ENCODE data around the gene MEGF11.
"Not testable (repeated sequence)": the region's sequence is repeated elsewhere in the genome, so short reads cannot be mapped to it uniquely, and the experiment has no call there.

MEGF11 gene

DNA sequence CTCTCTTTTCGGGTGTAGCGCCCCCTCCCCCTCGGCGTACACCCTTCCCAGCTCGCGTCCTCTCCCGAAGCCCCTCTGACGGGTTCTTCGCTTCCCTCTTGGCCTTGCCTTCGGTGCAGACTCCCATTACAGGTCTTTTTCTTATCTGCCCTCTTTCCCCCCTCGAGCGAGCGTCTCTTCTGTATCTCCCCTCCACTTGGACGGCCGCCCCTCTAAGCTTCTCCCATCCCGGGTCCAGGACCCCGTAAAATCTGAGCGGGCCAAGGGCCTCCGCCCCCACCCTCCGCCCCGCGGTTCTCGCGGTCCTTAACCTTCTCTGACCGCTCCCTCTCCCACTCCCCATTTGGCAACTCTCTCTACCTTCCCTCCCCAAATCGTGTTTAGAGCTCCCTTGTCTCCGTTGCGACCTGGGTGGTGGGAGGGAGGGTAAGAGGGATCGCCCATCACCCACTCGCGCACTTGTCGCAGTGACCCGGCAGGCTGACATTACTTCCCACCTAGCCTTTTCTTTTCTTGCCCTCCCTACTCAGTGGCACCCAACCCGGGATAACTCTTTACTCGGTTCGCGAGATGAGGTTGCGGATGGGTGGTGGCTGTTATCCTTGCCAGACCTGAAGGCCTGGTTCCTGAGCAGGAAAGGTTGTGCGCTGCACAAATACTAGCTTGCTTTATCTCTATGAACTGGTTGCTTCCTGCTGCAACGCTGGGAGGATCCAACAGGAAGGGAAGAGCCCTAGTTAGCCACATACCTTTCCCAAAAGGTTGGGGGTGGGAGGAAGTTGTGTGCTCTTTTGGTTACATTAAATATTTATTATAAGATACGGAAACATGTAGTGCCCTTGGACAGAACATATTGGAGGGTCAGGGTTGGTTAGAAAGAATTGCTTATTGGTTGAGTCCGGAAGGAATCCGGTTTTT is 383.3 kb downstream of the MEGF11 start:
- peak; percentile 66 for DNase-seq

DNA sequence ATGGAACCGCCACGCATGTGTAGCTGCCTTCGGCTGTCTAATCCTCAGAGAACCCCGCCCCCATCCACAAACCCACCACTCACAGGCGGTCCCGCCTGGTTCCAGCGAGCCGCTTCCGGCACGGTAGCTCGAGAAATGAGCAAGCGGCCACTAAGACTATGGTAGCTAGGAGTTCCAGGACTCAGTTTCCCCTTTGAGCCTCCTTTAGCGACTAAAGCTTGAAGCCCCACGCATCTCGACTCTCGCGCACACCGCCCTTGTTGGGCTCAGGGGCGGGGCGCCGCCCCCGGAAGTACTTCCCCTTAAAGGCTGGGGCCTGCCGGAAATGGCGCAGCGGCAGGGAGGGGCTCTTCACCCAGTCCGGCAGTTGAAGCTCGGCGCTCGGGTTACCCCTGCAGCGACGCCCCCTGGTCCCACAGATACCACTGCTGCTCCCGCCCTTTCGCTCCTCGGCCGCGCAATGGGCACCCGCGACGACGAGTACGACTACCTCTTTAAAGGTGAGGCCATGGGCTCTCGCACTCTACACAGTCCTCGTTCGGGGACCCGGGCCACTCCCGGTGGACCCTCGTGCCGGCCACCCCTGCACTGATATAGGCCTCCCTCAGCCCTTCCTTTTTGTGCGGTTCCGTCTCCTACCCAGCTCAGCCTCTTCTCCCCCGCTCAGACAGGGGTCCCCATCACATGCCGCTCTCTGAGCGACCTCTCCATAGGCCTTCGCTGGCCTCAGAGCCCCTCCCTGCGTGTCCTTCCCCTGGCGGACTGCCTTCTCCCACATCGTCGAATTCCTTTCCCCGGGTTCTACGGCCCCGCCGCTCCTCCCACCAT is 384.2 kb downstream of the MEGF11 start, which contains the start of gene RAB11A:
RAB11A (plus strand) TSS at position 366 of the 828 bp plus-strand sequence; CDS start at position 461, 95 bp downstream.
- peak; percentile 98 for DNase-seq

DNA sequence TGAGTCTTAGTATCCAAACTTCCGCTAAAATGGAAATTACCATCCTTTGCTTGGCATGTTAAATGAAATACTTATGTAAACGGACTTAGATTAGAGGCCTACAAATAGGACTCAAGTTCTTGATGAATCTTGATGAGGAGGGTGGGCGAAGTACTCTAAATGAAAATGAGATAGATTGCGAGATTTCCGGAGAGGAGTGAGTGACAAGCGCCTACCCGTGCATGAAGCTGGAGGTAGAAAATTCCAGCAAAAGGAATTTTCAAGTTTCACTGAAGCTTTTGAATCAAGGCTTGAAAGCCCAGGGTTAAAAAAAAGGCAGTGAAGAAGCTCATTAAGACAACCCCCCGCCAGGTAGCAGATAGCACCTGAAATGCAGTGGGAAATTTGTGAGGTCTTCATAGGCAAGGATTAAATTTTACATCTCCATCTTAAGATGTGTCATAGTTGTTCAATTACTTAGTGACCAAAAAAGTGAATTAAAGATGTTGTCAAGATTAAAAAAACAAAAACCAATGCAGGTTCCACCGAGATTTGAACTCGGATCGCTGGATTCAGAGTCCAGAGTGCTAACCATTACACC is 384.9 kb downstream of the MEGF11 start:
- DNase-seq, result no peak

DNA sequence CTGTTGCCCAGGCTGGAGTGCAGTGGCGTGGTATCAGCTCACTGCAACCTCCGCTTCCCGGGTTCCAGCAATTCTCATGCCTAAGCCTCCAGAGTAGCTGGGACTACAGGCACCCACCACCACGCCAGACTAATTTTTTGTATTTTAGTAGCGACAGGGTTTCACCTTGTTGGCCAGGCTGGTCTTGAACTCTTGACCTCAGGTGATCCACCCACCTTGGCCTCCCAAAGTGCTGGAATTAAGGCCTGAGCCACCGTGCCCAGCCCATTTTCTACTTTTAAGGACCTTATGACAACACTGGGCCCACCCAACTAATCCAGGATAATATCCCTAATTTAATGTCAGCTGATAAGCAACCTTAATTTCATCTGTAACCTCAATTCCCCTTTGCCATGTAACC is 385.6 kb downstream of the MEGF11 start:
- DNase-seq, result not testable (repeated sequence)

DNA sequence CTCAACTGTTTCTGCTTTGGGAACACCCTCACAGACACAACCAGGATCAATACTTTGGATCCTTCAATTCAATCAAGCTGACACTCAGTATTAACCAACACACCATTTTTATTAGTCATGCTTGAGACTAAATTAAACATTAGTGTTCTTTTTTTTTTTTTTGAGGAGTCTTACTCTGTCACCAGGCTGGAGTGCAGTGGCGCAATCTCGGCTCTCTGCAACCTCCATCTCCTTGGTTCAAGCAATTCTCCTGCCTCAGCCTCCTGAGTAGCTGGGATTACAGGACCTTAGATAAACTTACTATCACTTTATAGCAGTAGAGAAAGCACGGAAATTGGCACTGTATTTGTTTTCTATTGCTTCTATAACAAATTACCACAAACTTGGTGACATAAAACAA is 386.3 kb downstream of the MEGF11 start:
- no peak for DNase-seq

DNA sequence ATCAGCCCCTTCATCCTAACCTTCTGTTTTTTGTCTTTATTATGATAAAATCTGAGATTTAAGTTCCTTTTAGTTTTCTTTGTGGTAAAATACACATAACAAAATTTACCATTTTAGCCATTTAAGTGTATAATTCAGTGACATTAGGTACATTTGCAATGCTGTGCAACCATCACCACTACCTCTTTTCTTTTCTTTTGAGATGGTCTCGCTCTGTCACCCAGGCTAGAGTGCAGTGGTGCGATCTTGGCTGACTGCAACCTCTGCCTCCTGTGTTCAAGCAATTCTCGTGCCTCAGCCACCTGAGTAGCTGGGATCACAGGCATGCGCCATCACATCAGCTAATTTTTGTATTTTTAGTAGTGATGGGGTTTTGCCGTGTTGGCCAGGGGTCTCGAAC is 390.4 kb downstream of the MEGF11 start:
- no peak for DNase-seq

DNA sequence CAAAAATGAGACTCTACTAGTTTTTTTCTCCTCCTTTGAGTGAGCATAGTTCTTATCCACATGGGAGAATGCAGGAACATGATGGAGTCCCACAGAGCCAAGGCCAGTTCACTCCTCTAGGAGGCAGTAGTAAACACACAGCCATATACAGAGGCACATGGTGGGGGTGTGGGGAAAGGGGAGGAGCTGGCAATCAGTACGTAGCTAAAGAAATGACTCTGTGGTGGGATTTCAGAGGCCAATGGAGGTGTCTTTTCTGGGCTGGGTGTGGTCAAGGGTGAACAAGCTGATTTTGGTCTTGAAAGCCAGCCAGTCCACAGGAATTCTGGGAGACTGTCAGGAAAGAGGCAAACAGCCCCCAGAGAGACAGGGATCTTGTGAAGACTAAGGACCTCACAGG is 390.9 kb downstream of the MEGF11 start:
- no peak for DNase-seq

DNA sequence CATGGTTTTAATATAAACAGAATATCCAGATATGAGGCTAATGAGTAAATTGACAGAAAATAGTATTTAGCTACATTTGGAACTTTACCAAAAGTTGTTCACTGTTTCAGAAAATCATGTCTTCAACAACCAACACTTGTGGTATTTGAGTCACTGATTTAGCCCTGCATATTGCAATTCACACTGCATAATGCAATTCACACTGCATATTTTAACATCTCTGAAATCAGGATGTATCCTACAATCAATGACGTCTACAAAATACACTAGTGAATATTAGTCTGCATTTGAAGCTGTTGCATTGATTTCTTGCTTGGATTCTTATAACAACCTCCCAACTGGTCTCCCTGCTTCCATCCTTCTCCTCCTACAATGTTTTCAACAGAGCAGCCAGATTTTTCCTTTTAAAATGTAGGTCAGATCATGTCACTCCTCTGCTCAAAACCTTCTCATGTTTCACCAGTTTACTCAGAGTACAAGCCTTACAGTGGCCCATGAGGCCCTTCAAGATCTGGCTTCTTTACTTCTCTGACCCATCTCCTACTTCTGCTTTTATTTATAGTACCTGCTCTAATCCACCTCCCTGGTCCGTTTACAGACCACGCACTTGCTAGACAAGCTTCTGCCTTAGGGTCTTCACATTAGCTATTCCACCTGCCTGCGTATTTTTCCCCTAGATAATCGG is 395.7 kb downstream of the MEGF11 start:
- DNase-seq, result no peak

DNA sequence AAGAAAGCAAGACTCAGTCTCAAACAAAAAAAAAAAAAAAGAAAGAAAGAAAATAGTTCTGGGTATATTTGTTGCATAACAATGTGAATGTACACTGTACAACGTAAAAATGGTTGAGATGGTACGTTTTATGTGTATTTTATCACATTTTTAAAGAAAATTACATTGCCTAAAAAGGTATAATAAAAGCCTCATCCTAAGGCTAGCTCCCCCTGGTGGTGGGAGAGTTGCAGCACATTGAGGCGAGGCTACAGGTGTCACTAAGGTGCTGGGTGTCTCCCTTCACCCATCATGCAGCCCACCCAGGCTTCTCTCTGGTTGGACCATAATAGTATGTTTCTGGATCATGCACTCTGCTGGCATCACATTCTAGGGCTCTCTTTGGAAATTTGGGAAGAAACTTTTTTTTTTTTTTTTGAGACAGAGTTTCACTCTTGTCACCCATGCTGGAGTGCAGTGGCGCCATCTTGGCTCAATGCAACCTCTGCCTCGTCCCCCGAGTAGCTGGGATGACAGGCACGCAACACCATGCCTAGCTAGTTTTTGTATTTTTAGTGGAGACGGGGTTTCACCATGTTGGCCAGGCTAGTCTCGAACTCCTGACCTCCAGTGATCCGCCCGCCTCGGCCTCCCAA is 396.6 kb downstream of the MEGF11 start:
- DNase-seq, result no peak

DNA sequence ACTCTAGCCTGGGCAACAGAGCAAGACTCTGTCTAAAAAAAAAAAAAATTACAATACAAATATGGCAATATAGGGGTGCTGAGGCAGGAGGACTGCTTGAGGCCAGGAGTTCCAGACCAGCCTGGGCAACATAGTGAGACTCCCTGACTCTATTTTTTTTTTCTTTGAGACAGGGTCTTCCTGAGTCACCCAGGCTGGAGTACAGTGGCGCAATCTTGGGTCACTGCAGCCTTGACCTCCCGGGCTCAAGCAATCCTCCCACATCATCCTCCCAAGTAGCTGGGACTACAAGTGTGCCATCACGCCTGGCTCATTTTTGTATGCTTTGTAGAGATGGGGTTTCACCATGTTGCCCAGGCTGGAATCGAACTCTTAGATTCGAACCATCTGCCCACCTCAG is 401.6 kb downstream of the MEGF11 start:
- DNase-seq, result no peak

DNA sequence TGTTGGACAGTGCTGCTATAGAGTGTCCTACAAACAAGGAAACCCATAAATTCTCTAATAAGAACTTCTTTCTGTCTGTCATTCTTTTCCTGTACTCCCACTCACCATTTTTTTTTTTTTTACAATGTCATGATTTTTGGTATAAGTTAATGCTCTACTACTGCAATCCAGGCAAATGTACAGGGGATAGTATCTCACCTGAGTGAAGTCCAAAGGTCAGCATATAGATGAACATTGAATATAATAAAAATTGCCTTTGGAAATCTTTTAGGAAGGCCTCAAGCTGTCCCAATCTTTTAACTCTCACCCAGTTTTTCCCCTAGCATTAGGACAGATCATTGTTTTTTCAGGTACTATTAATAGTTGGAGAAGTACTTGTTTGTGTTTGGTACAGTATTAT is 405.6 kb downstream of the MEGF11 start:
- DNase-seq, result no peak

DNA sequence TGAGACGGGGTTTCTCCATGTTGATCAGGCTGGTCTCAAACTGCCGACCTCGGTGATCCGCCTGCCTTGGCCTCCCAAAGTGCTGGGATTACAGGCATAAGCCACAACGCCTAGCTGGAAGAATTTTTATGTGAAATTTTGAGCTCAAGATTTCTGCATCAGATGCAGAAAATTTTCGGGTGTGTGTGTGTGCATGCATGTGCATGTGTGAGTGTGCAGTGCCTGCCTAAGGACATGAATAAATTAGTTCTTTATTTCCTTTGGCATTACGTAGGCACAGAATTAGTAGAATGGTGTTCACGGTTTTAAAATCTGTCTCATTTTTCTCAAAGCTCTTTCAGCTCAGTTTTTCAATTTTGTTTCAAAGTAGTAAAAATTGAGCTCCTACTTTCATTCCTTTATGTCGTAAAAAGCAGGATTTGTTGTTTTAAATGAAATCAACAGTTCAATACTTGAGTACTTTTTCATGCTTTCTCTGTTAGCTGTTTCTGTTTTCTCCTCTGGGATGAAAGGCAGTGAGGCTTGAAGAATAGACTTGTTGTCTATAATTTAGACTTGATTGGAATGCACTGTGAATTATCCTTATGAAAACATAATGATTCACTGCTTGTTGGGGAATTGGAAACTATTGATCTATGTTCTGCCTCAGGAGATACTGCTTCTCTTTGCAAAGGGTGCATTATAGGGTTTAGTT is 407.6 kb downstream of the MEGF11 start:
- DNase-seq, result no peak

Measured in SHP77 treated with DMSO at 0.1 percent for 48 hours (cell line).